Lung (tissue), 12 donors: ENCODE data around the gene ASB6. TPM values are rescaled to one million over a fixed set of nuclear protein-coding genes. Genes with fewer than 3 reads are reported as not detected.
"Not testable (repeated sequence)": the region's sequence is repeated elsewhere in the genome, so short reads cannot be mapped to it uniquely, and the experiment has no call there.

Experiments used
- ATAC-seq: fragments of 200-7000 bp; cut with Tn5 transposase; one replicate; pipeline ENCODE4 v1.9.1; 2020; ENCODE audit warnings: moderate number of reproducible peaks; ENCODE audit not compliant: insufficient read depth, low FRiP score
- DNase-seq, 3 donors: peaks; one replicate each; pipeline ENCODE4 v3.0.0-alpha.2; 2013 to 2017
- H3K27ac ChIP-seq, 2 donors: one replicate each; pipeline ENCODE4 v1.5.1; 2013; ENCODE audit warnings: mild to moderate bottlenecking in 2 of 2, moderate library complexity in 2 of 2, control low read depth in 1 of 2, inconsistent platforms in 1 of 2, low read depth in 1 of 2, low read length in 1 of 2
- H3K27me3 ChIP-seq, 3 donors: one replicate each; pipeline ENCODE4 v1.5.1; 2013; ENCODE audit warnings: low read length in 2 of 3; ENCODE audit not compliant: control insufficient read depth in 3 of 3, insufficient read depth in 3 of 3
- H3K36me3 ChIP-seq, 4 donors: one replicate each; pipeline ENCODE4 v1.5.1; 2013; ENCODE audit warnings: low read length in 4 of 4, mild to moderate bottlenecking in 1 of 4, moderate library complexity in 1 of 4; ENCODE audit not compliant: control insufficient read depth in 4 of 4, insufficient read depth in 4 of 4
- H3K4me1 ChIP-seq, 5 donors: one replicate each; pipeline ENCODE4 v1.5.1; 2013; ENCODE audit warnings: low read length in 5 of 5, mild to moderate bottlenecking in 2 of 5, moderate library complexity in 1 of 5; ENCODE audit not compliant: control insufficient read depth in 5 of 5, insufficient read depth in 5 of 5
- H3K4me3 ChIP-seq: one replicate; pipeline ENCODE4 v1.5.1; 2013; ENCODE audit warnings: mild to moderate bottlenecking, control low read depth, moderate library complexity
- H3K9ac ChIP-seq, 2 donors: one replicate each; pipeline ENCODE4 v1.5.1; 2013; ENCODE audit warnings: low read length in 2 of 2, control low read depth in 1 of 2; ENCODE audit not compliant: insufficient read depth in 1 of 2
- H3K9me3 ChIP-seq, 4 donors: one replicate each; pipeline ENCODE4 v1.5.1; 2013; ENCODE audit warnings: low read length in 3 of 4, mild to moderate bottlenecking in 1 of 4, moderate library complexity in 1 of 4; ENCODE audit not compliant: control insufficient read depth in 4 of 4, insufficient read depth in 3 of 4
- CTCF ChIP-seq: IDR thresholded peaks from 2 replicates; pipeline ENCODE4 v1.5.1; 2012; ENCODE audit warnings: mild to moderate bottlenecking; ENCODE audit errors: control extremely low read depth, extremely low read depth
- WGBS, 2 donors: extraction: QIAGEN DNeasy Blood & Tissue Kit; methylation state at CpG; one replicate each; pipeline ENCODE4 v1.1.7; 2013; 5-methylcytosine and 5-hydroxymethylcytosine counted together
- polyA plus RNA-seq, 2 donors: library from polyadenylated mRNA; stranded (reverse); fragments of 200-250 nt; gene quantifications; one replicate each; pipeline ENCODE4 v1.2.1, GENCODE V29; 2013
- total RNA-seq, 2 donors: library from RNA; depleted of rRNA in 1 of 2; stranded (reverse); fragments of >200 nt in 1 of 2; gene quantifications; one replicate each; pipeline ENCODE4 v1.2.1, GENCODE V29; 2014 to 2021
- donor health status: control.
- donor health status: control.
- donor health status: Bipolar disorder and iron deficiency.
- donor health status: healthy.
- donor health status: DM: yes; HTN: yes; CAD: no.

The ASB6 gene
- total and polyA plus RNA-seq, 4 donors = 11.8 to 19.5 (median 16.1) TPM

GRCh38 chr9:129664746-129665388 is 22.9 kb upstream of the ASB6 start:
- 9% methylated on average over 30 to 36 of the region's 36 CpGs for WGBS, 2 donors
- TF ChIP-seq CTCF = no peak

GRCh38 chr9:129662239-129662638 is 20.3 kb upstream of the ASB6 start:
- 63 to 64% methylated on average over 3 of the region's 3 CpGs for WGBS, 2 donors
- not testable (repeated sequence) for ATAC-seq, H3K27ac ChIP-seq, DNase-seq, H3K36me3 ChIP-seq, H3K9ac ChIP-seq, H3K9me3 ChIP-seq, H3K4me3 ChIP-seq, H3K4me1 ChIP-seq
- H3K27me3 ChIP-seq = peaks cover 0 to 36% (median 10%) of the 10 kb centered on the region in 3 donors

More at GRCh38 chr9:129664746-129665388, 22.9 kb upstream of the ASB6 start:
- no peak overlapping the region for H3K9ac ChIP-seq
- H3K27ac ChIP-seq = no peak overlapping the region
- H3K4me1 ChIP-seq = peaks cover 0 to 6% (median 0%) of the 10 kb centered on the region in 5 donors
- ATAC-seq (no peak), DNase-seq (peak in 2 of 3 donors; percentile 30 to 32)
- H3K4me3 ChIP-seq = no peak overlapping the region
- H3K27me3 ChIP-seq = peaks cover 5 to 35% (median 13%) of the 10 kb centered on the region in 3 donors
- H3K36me3 ChIP-seq = no peaks in the 10 kb centered on the region
- no peaks in the 10 kb centered on the region for H3K9me3 ChIP-seq

GRCh38 chr9:129661029-129661428 is 19.1 kb upstream of the ASB6 start:
- Histone ChIP-seq H3K36me3 (no peaks in the 10 kb centered on the region), H3K9me3 (no peaks in the 10 kb centered on the region), H3K4me3 (no peak overlapping the region), H3K4me1 (peaks cover 0 to 2% (median 0%) of the 10 kb centered on the region in 5 donors), H3K27ac (no peak overlapping the region), H3K27me3 (peaks cover 0 to 25% (median 6%) of the 10 kb centered on the region in 3 donors), H3K9ac (no peak overlapping the region)
- WGBS, 2 donors = 81 to 90% methylated on average over 2 of the region's 2 CpGs
- no peak for TF ChIP-seq CTCF
- ATAC-seq = no peak
- no peak for DNase-seq

- Histone ChIP-seq H3K4me1 (peaks cover 0 to 14% (median 0%) of the 10 kb centered on the region in 5 donors), H3K36me3 (no peaks in the 10 kb centered on the region), H3K4me3 (no peak overlapping the region), H3K27me3 (peaks cover 0 to 13% (median 3%) of the 10 kb centered on the region in 3 donors), H3K27ac (no peak overlapping the region), H3K9ac (no peak overlapping the region), H3K9me3 (no peaks in the 10 kb centered on the region)
- WGBS, 2 donors = 74 to 86% methylated on average over 12 of the region's 12 CpGs
- no peak for TF ChIP-seq CTCF
- ATAC-seq (no peak), DNase-seq (no peak)
Measured at GRCh38 chr9:129656795-129657390, 14.9 kb upstream of the ASB6 start.
